H1 (cell line): ENCODE data around the gene LOXHD1. TPM values are rescaled to one million over a fixed set of nuclear protein-coding genes. Genes with fewer than 3 reads are reported as not detected.

Experiments used
- CTCF ChIA-PET: fragments of 300-600 bp; sonication (Branson Sonifier 250); formaldehyde crosslinking; loops from one replicate; lab custom pipeline; 2021; ENCODE audit not compliant: partially characterized antibody; lab: Charles Lee
- POLR2A ChIA-PET: fragments of 300-600 bp; sonication (Branson Sonifier 250); formaldehyde crosslinking; loops from one replicate; lab custom pipeline; 2021; ENCODE audit warnings: inconsistent platforms; ENCODE audit not compliant: partially characterized antibody; lab: Charles Lee
- DNase-seq, 2 experiments: peaks; one replicate each; pipeline versions ENCODE4 v3.0.0 to v3.0.0-alpha.2; 2010 to 2022; ENCODE audit warnings: low spot score in 2 of 2, low read depth in 1 of 2, mixed read lengths in 1 of 2
- FAIRE-seq: peaks from 2 replicates; lab custom pipeline; 2011; peaks lifted over from hg19 to GRCh38; lab: Jason Lieb, UNC
- H2AFZ ChIP-seq: 2 replicates; pipeline ENCODE4 v1.8.1; 2012; ENCODE audit warnings: low read length, inconsistent platforms
- H2AK5ac ChIP-seq: 2 replicates; pipeline ENCODE4 v1.6.1; 2013; ENCODE audit warnings: low read depth, low read length
- H2BK120ac ChIP-seq: replicated peaks from 2 replicates; pipeline ENCODE3; 2013; ENCODE audit warnings: low read depth, low read length, inconsistent platforms
- H2BK12ac ChIP-seq: 2 replicates; pipeline ENCODE4 v1.6.1; 2013; ENCODE audit warnings: low read depth, low read length
- H2BK15ac ChIP-seq: 2 replicates; pipeline ENCODE4 v1.6.1; 2013; ENCODE audit warnings: low read length
- H2BK20ac ChIP-seq: 2 replicates; pipeline ENCODE4 v1.6.1; 2013; ENCODE audit warnings: low read length
- H2BK5ac ChIP-seq: 2 replicates; pipeline ENCODE4 v1.6.1; 2013; ENCODE audit warnings: low read depth, low read length
- H3K14ac ChIP-seq: 2 replicates; pipeline ENCODE4 v1.6.1; 2013; ENCODE audit warnings: inconsistent platforms; ENCODE audit not compliant: insufficient read length
- H3K18ac ChIP-seq: 2 replicates; pipeline ENCODE4 v1.6.1; 2013; ENCODE audit warnings: low read length; ENCODE audit errors: extremely low read depth
- H3K23ac ChIP-seq: 2 replicates; pipeline ENCODE4 v1.6.1; 2013; ENCODE audit warnings: inconsistent platforms; ENCODE audit not compliant: insufficient read length
- H3K23me2 ChIP-seq: 2 replicates; pipeline ENCODE4 v1.6.1; 2013; ENCODE audit warnings: low read depth, low read length
- H3K27ac ChIP-seq: 2 replicates; pipeline ENCODE4 v1.6.1; 2011; ENCODE audit warnings: low read depth, low read length, inconsistent platforms
- H3K27me3 ChIP-seq, 4 experiments: replicated peaks in 1 of 4; 1 replicate in 1 of 4; 2 replicates in 3 of 4; pipeline versions ENCODE4 v1.6.1 to v1.8.1; 2011 to 2013; ENCODE audit warnings: low read length in 3 of 4, mild to moderate bottlenecking in 3 of 4, inconsistent platforms in 2 of 4, mixed read lengths in 2 of 4, moderate library complexity in 1 of 4; ENCODE audit not compliant: control insufficient read depth in 3 of 4, insufficient read depth in 3 of 4; ENCODE audit errors: extremely low read depth in 1 of 4
- H3K36me3 ChIP-seq, 4 experiments: 2 replicates each; pipeline versions ENCODE4 v1.6.1 to v1.8.1; 2011 to 2013; ENCODE audit warnings: mild to moderate bottlenecking in 4 of 4, low read length in 3 of 4, moderate library complexity in 2 of 4, control low read depth in 1 of 4, inconsistent platforms in 1 of 4; ENCODE audit not compliant: insufficient read depth in 4 of 4, control insufficient read depth in 2 of 4
- H3K4ac ChIP-seq: replicated peaks from 2 replicates; pipeline ENCODE3; 2013; ENCODE audit warnings: low read length, low read depth, mixed read lengths, inconsistent platforms; ENCODE audit not compliant: insufficient read length
- H3K4me1 ChIP-seq, 4 experiments: replicated peaks in 1 of 4; 1 replicate in 1 of 4; 2 replicates in 3 of 4; pipeline versions ENCODE4 v1.6.1 to v1.8.1; 2011 to 2013; ENCODE audit warnings: low read length in 3 of 4, inconsistent platforms in 2 of 4, mixed read lengths in 1 of 4; ENCODE audit not compliant: insufficient read depth in 4 of 4, control insufficient read depth in 3 of 4
- H3K4me2 ChIP-seq, 2 experiments: 2 replicates each; pipeline versions ENCODE4 v1.6.1 to v1.8.1; 2011 to 2013; ENCODE audit warnings: low read depth in 2 of 2, low read length in 2 of 2, control low read depth in 1 of 2, inconsistent platforms in 1 of 2, mild to moderate bottlenecking in 1 of 2; ENCODE audit not compliant: insufficient read depth in 1 of 2
- H3K4me3 ChIP-seq, 4 experiments: fragments of 200-600, 300-600 bp in 1 of 4; sonication (generic), shearing (Covaris generic), sonication (Bioruptor Twin) in 1 of 4; 2 replicates each; pipeline versions ENCODE4 v1.5.1 to v1.8.1; 2011 to 2016; ENCODE audit warnings: low read length in 4 of 4, low read depth in 3 of 4, control low read depth in 2 of 4, inconsistent platforms in 2 of 4, mild to moderate bottlenecking in 2 of 4, mixed read lengths in 1 of 4, moderate library complexity in 1 of 4; ENCODE audit not compliant: insufficient read depth in 2 of 4; ENCODE audit errors: extremely low read depth in 1 of 4
- H3K56ac ChIP-seq: replicated peaks from 2 replicates; pipeline ENCODE3; 2013; ENCODE audit warnings: low read depth, mild to moderate bottlenecking, mixed read lengths, low read length, inconsistent platforms; ENCODE audit not compliant: insufficient read length
- H3K79me1 ChIP-seq: 2 replicates; pipeline ENCODE4 v1.6.1; 2013; ENCODE audit warnings: low read depth, low read length, control low read depth
- H3K79me2 ChIP-seq, 2 experiments: 2 replicates each; pipeline versions ENCODE4 v1.6.1 to v1.8.1; 2012 to 2013; ENCODE audit warnings: low read length in 2 of 2, mild to moderate bottlenecking in 2 of 2, inconsistent platforms in 1 of 2; ENCODE audit not compliant: insufficient read depth in 2 of 2, control insufficient read depth in 1 of 2
- H3K9ac ChIP-seq, 4 experiments: replicated peaks in 1 of 4; 1 replicate in 1 of 4; 2 replicates in 3 of 4; pipeline versions ENCODE4 v1.6.1 to v1.8.1; 2011 to 2013; ENCODE audit warnings: low read depth in 3 of 4, low read length in 3 of 4, control low read depth in 2 of 4, mild to moderate bottlenecking in 2 of 4, moderate library complexity in 2 of 4, inconsistent platforms in 1 of 4; ENCODE audit errors: extremely low read depth in 1 of 4
- H3K9me3 ChIP-seq, 2 experiments: 2 replicates each; pipeline versions ENCODE4 v1.6.1 to v1.8.1; 2012 to 2013; ENCODE audit warnings: mild to moderate bottlenecking in 2 of 2, moderate library complexity in 2 of 2, control low read depth in 1 of 2, inconsistent platforms in 1 of 2, low read depth in 1 of 2, low read length in 1 of 2, mixed read lengths in 1 of 2; ENCODE audit not compliant: insufficient read depth in 2 of 2
- H4K20me1 ChIP-seq, 2 experiments: replicated peaks in 1 of 2; 2 replicates each; pipeline versions ENCODE3 to v1.8.1; 2011 to 2013; ENCODE audit warnings: inconsistent platforms in 2 of 2, low read length in 2 of 2, mild to moderate bottlenecking in 1 of 2; ENCODE audit not compliant: insufficient read depth in 2 of 2, control insufficient read depth in 1 of 2
- H4K5ac ChIP-seq: 2 replicates; pipeline ENCODE4 v1.6.1; 2013; ENCODE audit warnings: low read length, low read depth, mixed read lengths, inconsistent platforms; ENCODE audit not compliant: insufficient read length
- H4K8ac ChIP-seq: 2 replicates; pipeline ENCODE4 v1.8.0; 2013; ENCODE audit warnings: mild to moderate bottlenecking, moderate library complexity, low read length, inconsistent platforms; ENCODE audit not compliant: insufficient read depth; ENCODE audit errors: extremely low read depth
- H4K91ac ChIP-seq: replicated peaks from 2 replicates; pipeline ENCODE3; 2013; ENCODE audit warnings: low read length, mixed read lengths, inconsistent platforms; ENCODE audit not compliant: insufficient read length
- ATF2 ChIP-seq: IDR thresholded peaks from 2 replicates; pipeline ENCODE4 v1.6.1; 2012; ENCODE audit warnings: low read length, inconsistent platforms
- BRCA1 ChIP-seq: IDR thresholded peaks from 2 replicates; pipeline ENCODE4 v1.6.1; 2012; ENCODE audit warnings: low read depth, low read length, improper control_type of control experiment
- CBX8 ChIP-seq: fragments of 300-800, 300-1000 bp; sonication (generic); IDR thresholded peaks from 2 replicates; pipeline ENCODE4 v1.7.1; 2016; ENCODE audit warnings: low read depth, low read length, borderline replicate concordance
- EZH2 ChIP-seq: fragments of 200-600 bp; sonication (generic); IDR thresholded peaks from 2 replicates; pipeline ENCODE4 v1.7.1; 2012; ENCODE audit warnings: low read depth, mild to moderate bottlenecking, moderate library complexity, low read length, inconsistent platforms; ENCODE audit not compliant: severe bottlenecking
- JUND ChIP-seq: IDR thresholded peaks from 2 replicates; pipeline ENCODE4 v1.6.1; 2011; ENCODE audit warnings: mild to moderate bottlenecking, improper control_type of control experiment, low read length
- KDM1A ChIP-seq: fragments of 200-600, 300-600 bp; sonication (generic); IDR thresholded peaks from 2 replicates; pipeline ENCODE4 v1.7.1; 2016; ENCODE audit warnings: mild to moderate bottlenecking, low read length, borderline replicate concordance
- MAFK ChIP-seq: IDR thresholded peaks from 2 replicates; pipeline ENCODE4 v1.6.1; 2012; ENCODE audit warnings: low read depth, mild to moderate bottlenecking, improper control_type of control experiment, low read length
- SIN3A ChIP-seq, 2 experiments: IDR thresholded peaks in 1 of 2; conservative IDR thresholded peaks in 1 of 2; 2 replicates each; pipeline ENCODE4 v1.6.1; 2011 to 2012; ENCODE audit warnings: low read length in 2 of 2, improper control_type of control experiment in 1 of 2, low read depth in 1 of 2, mild to moderate bottlenecking in 1 of 2
- TAF1 ChIP-seq: IDR thresholded peaks from 2 replicates; pipeline ENCODE4 v1.6.1; 2011; ENCODE audit warnings: mild to moderate bottlenecking, low read depth, low read length
- YY1 ChIP-seq: IDR thresholded peaks from 2 replicates; pipeline ENCODE4 v1.6.1; 2011; ENCODE audit warnings: low read depth, mild to moderate bottlenecking, low read length
- WGBS, 2 experiments: shearing (Covaris generic) in 1 of 2; methylation state at CpG; one replicate each; pipeline versions ENCODE4 v1.1.6 to v1.1.7; 2013 to 2015; ENCODE audit warnings: low lambda C conversion rate in 2 of 2, mixed read lengths in 2 of 2, inconsistent platforms in 1 of 2, low coverage in 1 of 2, missing lambda C conversion rate in 1 of 2; ENCODE audit not compliant: insufficient replicate concordance in 2 of 2, insufficient coverage in 1 of 2, insufficient read length in 1 of 2; ENCODE audit errors: extremely low coverage in 1 of 2, missing lambda C conversion rate in 1 of 2; 5-methylcytosine and 5-hydroxymethylcytosine counted together
- polyA plus RNA-seq, 7 experiments: library from polyadenylated mRNA; depleted of rRNA in 3 of 7; stranded (reverse) in 5 of 7; unstranded in 2 of 7; fragments of >200 nt in 5 of 7; fragments of 200-250 nt in 2 of 7; gene quantifications; 1 replicate in 5 of 7; 2 replicates in 1 of 7; 4 replicates in 1 of 7; pipeline versions ENCODE4 v1.2.1 to v1.2.3, GENCODE V29; 2011 to 2013; ENCODE audit warnings: missing spikeins in 2 of 7, mixed read lengths in 2 of 7
- total RNA-seq: library from RNA; stranded (reverse); fragmentation: NEBNext Ultra II Directional; extraction: Animal tissue kit (Norgen Biotek cat#: 25700); gene quantifications from 2 replicates; pipeline ENCODE4 v1.2.1, GENCODE V29; 2021

Gene LOXHD1
- total and polyA plus RNA-seq, 2 of the 8 experiments (the other 6 are each of a cell fraction or from before 2014, with no cell fraction given): 0.02 TPM; not detected in 1

- H3K4ac ChIP-seq: no peak overlapping the region
- peaks cover 5 to 11% (median 6%) of the 10 kb centered on the region in 4 experiments; a peak in 4 of 7 replicates for H3K4me1 ChIP-seq
- H3K56ac ChIP-seq: no peak overlapping the region
- no peak overlapping the region for H3K18ac ChIP-seq
- FAIRE-seq (no peak), DNase-seq (no peak)
- no peak overlapping the region for H4K8ac ChIP-seq
- H3K23me2 ChIP-seq: peaks cover 8% of the 10 kb centered on the region; the same call in 1 of the 2 replicates
- H4K5ac ChIP-seq: no peak overlapping the region
- H2BK5ac ChIP-seq: no peak overlapping the region
- WGBS, 2 experiments: 90% methylated on average over 11 of the region's 11 CpGs; no CpG with 5 or more reads in 1 of the 2 experiments
- no peak overlapping the region for H2AK5ac ChIP-seq
- no peak overlapping the region for H4K91ac ChIP-seq
- ChIA-PET CTCF (interaction anchor here (0.8 to 11.8 kb wide), 15 partner anchors 10 to 295 kb away, joined by 3 to 136 read pairs (median 4); a partner anchor contains a TSS), POLR2A (interaction anchor here (1.3 to 2.2 kb wide), 2 partner anchors 9 to 20 kb away, joined by 4 to 5 read pairs; no protein-coding TSS in a partner anchor)
- H3K14ac ChIP-seq: no peak overlapping the region
- no peaks in the 10 kb centered on the region for H4K20me1 ChIP-seq
- H3K23ac ChIP-seq: no peak overlapping the region
- H3K9ac ChIP-seq: no peak overlapping the region
- H3K4me2 ChIP-seq: no peak overlapping the region
- no peak overlapping the region for H2BK20ac ChIP-seq
- 0 out of 2 replicates have a peak overlapping the region, but pooled peaks have one; percentile 71 for H2BK12ac ChIP-seq
- H3K27me3 ChIP-seq: peaks cover 0 to 1% (median 0%) of the 10 kb centered on the region in 4 experiments; a peak in 1 of 7 replicates
- no peak overlapping the region for H2BK15ac ChIP-seq
- no peaks in the 10 kb centered on the region for H3K79me2 ChIP-seq
- no peak overlapping the region for H2AFZ ChIP-seq
- no peak overlapping the region for H2BK120ac ChIP-seq
- H3K79me1 ChIP-seq: no peaks in the 10 kb centered on the region
- no peaks in the 10 kb centered on the region for H3K9me3 ChIP-seq
- no peaks in the 10 kb centered on the region for H3K36me3 ChIP-seq
- no peak overlapping the region for H3K27ac ChIP-seq
- no peak overlapping the region for H3K4me3 ChIP-seq
- TF ChIP-seq KDM1A (no peak), TAF1 (no peak), YY1 (no peak), BRCA1 (no peak), SIN3A (conservative IDR thresholded peaks at IDR 0.05 in 1 of 2, IDR thresholded peaks at IDR 0.05 in 1 of 2; ENCODE audit: low read depth in 1 of 2, low read length in 2 of 2) (no peak), JUND (no peak), MAFK (no peak), EZH2 (no peak), ATF2 (no peak), CBX8 (no peak)
These were observed 188.4 kb downstream of the LOXHD1 start for GRCh38 chr18:46468426-46469180.
